GM18498 (cell line): ENCODE results near the gene ANOS1.

ENCODE experiments used
- ATAC-seq: cut with Tn5 transposase; IDR thresholded peaks from one replicate; pipeline ENCODE4 v1.9.1; 2021; ENCODE audit warnings: mild to moderate bottlenecking, moderate library complexity; ENCODE audit not compliant: unreplicated experiment

Gene ANOS1

DNA sequence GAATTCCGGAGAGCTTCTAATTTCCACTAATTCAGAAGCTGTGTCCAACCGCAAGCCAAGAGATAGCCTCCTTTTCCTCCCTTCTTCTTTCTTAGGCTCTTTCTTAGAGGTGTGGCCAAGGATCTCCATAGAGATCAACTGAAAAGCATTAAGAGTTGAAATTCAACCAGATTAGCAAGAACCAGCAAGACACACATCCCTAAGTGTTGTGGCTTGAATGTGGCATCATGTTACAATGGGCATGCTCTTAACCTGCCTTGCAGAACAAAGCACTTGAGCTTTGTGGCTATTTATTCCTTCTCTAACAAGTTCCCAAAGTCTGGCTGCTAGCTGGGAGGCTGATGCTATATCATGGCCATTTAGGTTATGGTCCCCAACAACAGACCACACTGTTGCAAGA is 10.4 kb downstream of the ANOS1 start:
- ATAC-seq = no peak

DNA sequence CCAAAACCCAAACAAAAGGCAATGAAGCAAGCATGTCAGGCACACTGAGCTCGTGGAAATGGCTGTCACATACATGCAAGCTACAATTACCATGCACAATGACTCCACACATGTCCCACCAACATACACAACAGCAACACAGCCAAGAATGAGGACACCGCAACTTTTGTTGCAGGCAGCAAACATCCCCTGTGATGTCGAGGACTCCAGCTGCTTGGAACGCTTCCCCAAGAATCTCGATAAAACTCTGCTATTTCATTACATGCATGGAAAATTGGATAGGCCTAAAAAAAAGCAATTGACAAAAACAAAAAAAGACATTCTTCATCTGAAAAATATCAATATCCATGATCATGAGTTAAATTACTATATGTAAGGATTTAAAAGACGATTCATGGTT is 11.8 kb downstream of the ANOS1 start:
- ATAC-seq = no peak

- no peak for ATAC-seq
Observed at GRCh38 chrX:8717354-8717753, 14.6 kb downstream of the ANOS1 start.

DNA sequence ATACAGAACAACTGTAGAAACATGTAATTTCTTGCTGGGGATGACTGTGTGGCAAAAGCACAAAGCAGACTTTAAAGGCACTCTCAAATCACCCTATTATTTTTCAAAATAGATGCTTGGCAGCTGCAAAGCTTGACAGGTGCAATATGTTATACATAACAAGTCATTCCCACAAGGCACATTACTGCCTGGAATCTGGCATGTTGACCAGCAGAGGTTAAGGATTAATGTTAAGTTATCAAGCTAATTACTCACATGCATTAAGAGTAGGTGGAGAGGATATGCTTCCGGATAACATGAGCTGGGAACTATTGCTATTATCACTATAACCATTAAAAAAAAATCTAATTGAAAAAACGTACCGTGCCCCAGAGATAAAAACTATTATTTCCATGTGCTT is 17.8 kb downstream of the ANOS1 start:
- no peak for ATAC-seq

GRCh38 chrX:8711401-8711800 is 20.5 kb downstream of the ANOS1 start:
- no peak for ATAC-seq

DNA sequence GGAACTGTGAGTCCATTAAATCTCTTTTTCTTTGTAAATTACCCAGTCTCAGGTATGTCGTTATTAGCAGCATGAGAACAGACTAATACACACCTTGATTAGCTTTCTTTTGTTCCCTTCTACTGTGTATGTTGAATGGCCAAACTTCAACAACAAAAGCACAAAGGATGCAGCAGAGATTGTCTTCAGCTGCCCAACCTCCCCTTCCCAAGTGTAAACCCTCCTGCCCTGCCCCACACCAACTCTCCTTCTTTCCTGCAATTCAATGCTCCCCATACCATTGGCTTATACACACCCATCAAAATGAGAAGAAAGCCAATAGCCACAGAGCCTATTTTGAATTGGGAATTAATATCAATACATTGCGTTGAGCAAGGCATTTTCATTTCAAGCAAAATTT is 27.8 kb downstream of the ANOS1 start:
- ATAC-seq = no peak

DNA sequence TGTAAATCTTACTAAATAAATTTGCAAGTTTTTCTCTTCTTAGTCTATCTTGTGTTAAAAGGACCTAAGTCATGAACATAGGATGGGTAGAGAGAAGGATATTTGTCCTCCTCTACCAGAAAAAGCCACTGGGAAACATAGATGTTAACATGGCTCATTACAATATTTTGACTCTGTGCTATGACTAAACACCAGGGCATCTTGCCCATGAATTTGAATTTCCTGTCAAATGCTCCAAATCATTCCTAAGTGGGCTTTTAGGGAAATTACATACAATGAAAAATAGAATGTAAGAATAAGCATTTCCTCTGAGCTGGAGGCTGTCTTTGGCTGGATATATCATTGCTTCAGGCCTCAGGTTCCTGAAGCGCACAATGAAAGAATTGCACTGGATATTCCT is 39.1 kb downstream of the ANOS1 start:
- no peak for ATAC-seq

GRCh38 chrX:8689473-8689872 is 42.5 kb downstream of the ANOS1 start:
- ATAC-seq = no peak

DNA sequence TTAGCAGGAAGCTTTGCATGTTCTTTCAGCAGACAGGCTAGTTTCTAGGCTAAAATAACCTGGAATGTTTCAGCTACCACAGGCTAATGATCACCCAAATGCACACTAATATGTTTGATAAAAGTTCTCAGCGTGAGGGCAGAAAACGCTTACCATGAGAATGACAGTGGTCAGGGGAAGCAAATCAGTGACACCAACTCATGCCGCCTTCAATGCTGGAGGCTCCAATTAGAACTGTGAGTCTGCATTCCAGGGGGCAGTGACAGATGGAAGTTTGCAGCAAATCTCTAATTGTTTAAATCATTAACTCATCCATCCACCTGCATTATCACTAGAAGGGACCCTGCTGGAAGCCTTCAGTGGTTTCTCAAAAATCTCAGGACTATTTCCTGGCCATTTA is 43.2 kb downstream of the ANOS1 start:
- ATAC-seq = no peak

DNA sequence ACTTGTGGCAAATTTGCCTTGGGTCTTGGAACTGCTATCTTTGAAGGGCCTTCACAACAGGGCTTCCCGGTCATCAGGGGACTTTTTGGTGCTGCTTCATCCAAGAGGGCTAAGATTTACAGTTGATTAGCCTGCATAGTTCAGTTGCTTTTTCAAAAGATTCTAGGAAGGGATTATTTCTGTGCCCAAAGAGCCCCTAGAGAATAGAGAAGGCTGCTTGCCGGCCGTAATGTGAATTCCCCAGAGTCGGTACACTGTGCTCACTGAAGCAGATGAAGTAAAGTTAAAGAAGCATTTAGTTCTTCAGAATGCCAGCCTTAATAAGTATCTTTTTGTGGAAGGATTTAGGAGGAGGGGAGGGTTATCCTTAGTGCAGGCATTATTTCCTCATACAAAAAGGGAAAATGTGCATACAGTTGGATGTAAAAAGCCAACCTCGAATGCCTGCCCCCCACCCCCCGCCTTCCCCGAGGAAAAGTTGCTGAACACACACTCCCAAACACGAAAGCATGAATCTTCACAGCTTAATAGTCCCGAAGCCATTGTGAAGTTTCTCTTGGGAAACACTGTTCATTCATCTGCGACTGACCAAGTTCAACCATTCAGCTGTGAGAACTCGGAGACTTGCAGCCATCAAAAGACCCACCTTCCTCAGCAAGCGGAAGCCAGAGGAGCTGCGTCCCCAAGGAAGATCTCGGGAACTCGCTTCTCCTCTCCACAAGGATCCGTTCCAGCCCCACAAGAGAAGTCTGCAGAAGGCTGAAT is 47.6 kb downstream of the ANOS1 start:
- ATAC-seq = no peak

- ATAC-seq = no peak
Observed at GRCh38 chrX:8683687-8684086, 48.2 kb downstream of the ANOS1 start.

GRCh38 chrX:8679550-8679949 is 52.4 kb downstream of the ANOS1 start:
- no peak for ATAC-seq

GRCh38 chrX:8675006-8675630 is 56.8 kb downstream of the ANOS1 start:
- no peak for ATAC-seq

GRCh38 chrX:8673201-8673600 is 58.7 kb downstream of the ANOS1 start:
- no peak for ATAC-seq

DNA sequence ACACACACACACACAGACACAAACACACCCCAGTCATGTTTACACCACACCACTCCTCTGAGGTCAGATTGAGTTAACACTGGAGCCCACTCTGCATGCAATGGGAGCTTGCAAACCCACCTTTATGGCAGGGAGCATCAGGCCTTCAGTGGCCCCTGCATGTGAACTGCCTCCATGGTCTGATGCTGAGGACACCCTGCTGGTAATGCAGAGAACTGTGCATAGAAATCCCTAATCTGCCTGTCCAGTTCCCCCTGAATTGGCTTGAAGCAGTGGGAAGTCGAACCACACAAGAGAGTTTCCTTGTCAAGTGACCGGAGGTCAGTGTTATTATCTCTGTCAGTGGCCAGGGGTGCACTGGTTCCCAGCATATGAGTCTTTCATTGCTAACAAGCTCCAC is 59.8 kb downstream of the ANOS1 start:
- ATAC-seq = no peak

DNA sequence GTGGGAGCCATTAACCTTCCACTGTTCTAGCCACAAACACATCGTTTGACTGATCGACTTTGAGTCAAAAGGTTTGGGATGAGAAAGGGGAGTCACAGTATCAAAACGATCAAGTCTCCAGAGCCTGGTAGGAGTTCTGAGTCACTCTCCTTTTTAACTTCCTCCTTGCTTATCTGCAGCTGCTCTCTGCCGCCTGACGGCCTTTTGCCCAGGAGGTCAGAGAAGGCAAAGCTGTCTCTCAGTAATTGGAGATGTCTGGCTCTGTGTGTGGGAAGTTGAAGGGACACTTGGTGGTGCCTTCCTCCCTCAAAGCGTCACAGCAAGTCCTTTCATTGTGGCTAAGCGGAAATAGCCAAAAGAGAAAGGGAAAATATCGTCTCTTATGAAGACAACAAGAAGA is 63.1 kb downstream of the ANOS1 start:
- ATAC-seq = no peak

GRCh38 chrX:8663325-8663724 is 68.6 kb downstream of the ANOS1 start:
- ATAC-seq = no peak

DNA sequence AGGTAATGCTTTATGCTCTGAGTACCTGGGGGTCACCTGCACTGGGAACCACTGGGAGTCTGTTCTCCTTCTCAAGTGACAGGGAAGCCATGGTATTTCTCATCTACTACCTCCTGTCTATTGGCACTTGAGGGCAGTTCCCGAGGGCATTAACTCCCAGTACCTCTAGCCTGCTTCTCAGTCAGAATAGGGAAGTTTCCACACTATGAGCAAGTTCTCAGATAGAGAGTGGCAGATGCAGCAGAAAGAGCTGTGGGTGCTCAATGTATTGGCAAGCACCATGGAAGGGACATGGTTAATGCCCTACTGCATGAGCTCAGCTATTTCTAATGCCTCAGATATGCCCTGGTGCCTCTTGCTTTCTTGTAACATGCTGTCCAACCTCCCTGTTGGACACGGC is 74.1 kb downstream of the ANOS1 start:
- ATAC-seq = no peak

DNA sequence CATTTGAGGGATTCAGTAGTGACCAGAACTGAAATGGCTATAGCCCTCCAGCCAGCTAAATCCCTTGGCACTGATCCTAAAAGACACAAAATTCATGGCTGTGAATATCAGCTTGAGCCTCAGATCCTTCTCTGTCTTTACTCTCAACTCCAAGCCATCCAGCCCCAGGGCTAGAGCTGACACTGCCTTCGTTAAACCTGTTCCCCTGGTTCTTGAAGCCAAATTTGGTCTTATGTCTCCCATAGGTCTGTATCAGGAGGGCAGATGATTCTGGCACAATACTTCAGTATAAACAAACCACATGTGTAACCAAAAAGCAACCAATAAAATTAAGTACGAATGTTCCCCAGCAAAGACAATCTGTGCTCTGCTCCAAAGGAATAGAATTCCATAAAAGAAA is 78.0 kb downstream of the ANOS1 start:
- ATAC-seq = no peak

DNA sequence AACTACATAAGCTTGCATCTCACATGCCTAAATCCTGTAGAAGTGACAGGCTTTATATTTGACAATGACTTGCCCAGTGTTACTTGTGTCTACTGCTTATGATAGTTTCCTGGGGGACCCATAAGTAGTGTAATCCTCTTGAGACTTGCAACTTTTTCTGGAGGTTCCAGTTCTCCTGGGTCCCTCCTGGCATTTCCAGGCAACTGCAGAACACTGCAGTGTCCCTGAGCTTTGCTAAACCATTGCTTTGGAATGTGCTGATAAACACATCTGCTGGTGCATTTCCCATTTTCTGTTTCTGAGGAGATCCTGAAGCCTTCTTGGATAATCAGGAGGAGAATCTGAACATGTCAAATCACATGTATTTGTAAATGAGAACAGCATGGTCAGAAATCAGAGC is 82.0 kb downstream of the ANOS1 start:
- no peak for ATAC-seq

DNA sequence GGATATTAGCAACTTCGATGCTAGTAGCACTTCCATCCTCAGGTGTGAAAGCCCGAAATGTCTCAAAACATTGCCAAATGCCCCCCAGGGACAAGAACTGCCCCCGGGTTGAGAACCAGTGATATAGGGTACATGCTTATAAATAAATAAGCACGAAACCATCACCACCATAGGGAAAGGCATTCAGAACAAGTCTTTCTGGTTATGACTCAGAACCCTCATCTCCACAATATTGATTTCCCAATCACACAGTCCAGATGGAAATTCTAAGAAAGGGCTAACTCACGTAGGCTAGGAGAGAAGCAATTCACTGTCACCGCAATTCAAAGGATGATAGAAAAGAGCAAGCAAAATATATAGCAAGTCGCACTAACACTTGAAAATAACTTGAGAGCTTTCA is 84.8 kb downstream of the ANOS1 start:
- no peak for ATAC-seq

GRCh38 chrX:8639949-8640475 is 91.9 kb downstream of the ANOS1 start:
- ATAC-seq = no peak

DNA sequence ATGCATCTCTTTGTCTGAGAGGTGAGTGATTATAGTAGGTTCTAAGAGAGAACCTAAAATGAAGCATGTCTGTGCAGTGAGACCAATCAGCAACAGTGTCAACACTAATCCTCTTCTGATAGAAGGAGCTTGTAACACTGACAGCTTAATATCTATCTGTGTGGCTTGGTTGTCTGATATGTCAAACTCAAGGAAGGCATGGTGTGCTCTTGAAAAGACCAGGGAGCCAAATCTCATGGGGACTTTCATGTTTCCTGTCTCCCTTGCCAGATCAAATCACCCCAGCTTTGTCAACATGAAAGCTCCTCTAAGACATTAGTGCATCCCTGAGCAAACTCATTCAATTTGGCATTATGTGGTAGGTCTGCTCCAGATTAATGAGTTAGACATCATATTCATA is 95.4 kb downstream of the ANOS1 start:
- no peak for ATAC-seq
